BJ (cell line): ENCODE results near the gene ACTA2. TPM values are rescaled to one million over a fixed set of nuclear protein-coding genes. Genes with fewer than 3 reads are reported as not detected.

Source experiments
- CTCF ChIA-PET: fragments of 350-600 bp; formaldehyde crosslinking; extraction: SDS; loops from one replicate; lab custom pipeline; 2021; ENCODE audit warnings: antibody characterized with exemption, inconsistent platforms; lab: Yijun Ruan, JAX
- POLR2A ChIA-PET: fragments of 300-600 bp; sonication (Branson Sonifier 250); formaldehyde crosslinking; extraction: SDS; loops from one replicate; lab custom pipeline; 2021; ENCODE audit warnings: antibody characterized with exemption; lab: Charles Lee
- DNase-seq: peaks from one replicate; pipeline ENCODE4 v3.0.0-alpha.2; 2011; ENCODE audit warnings: low read depth
- H3K27me3 ChIP-seq: 2 replicates; pipeline ENCODE4 v1.6.0; 2011; ENCODE audit warnings: low read length; ENCODE audit not compliant: control insufficient read depth, insufficient read depth
- H3K36me3 ChIP-seq: 2 replicates; pipeline ENCODE4 v1.5.1; 2011; ENCODE audit warnings: low read length; ENCODE audit not compliant: control insufficient read depth, insufficient read depth
- H3K4me3 ChIP-seq: 2 replicates; pipeline ENCODE4 v1.5.1; 2011; ENCODE audit warnings: low read depth, mild to moderate bottlenecking, control low read depth, low read length
- polyA plus RNA-seq: library from polyadenylated mRNA; depleted of rRNA; stranded (reverse); fragments of >200 nt; gene quantifications from 2 replicates; pipeline ENCODE4 v1.2.3, GENCODE V29; 2011
- TF ChIP-seq, protein P1 (sequence below): IDR thresholded peaks from 2 replicates; pipeline ENCODE4 v1.5.1; 2011; ENCODE audit warnings: low read depth, mild to moderate bottlenecking, control low read depth, inconsistent platforms, low read length, moderate library complexity; ENCODE audit not compliant: insufficient read depth

ACTA2 gene
- polyA plus RNA-seq, 1 experiment, result 1,821 TPM

DNA sequence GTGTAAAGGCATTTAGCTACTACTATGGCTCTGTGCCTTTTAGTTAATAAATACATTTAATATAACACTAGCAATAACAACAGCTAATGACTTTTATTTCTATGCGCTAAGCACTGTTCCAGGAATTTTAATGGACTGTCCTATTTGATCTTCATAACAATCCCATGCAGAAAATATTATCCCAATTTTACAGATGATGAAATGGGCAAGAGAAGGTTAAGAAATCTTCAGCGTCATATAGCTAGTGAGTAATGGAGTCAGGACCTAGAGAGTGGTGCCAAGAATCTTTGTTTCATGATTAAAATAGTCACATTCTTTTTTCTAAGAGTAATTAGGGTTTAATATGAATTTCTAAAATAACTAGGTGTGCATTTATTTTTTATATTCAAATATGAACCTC lies 32.4 kb downstream of the ACTA2 start:
- CTCF ChIA-PET, result interaction anchor here (1.2 to 1.9 kb wide), 5 partner anchors 13 to 84 kb away, joined by 3 to 9 read pairs (median 5); partner anchors contain the start of gene FAS
- H3K36me3 ChIP-seq, result 0 out of 2 replicates have a peak, but pooled peaks cover 1% of the 10 kb centered on the region
- H3K4me3 ChIP-seq, result no peak overlapping the region
- H3K27me3 ChIP-seq, result no peaks in the 10 kb centered on the region
- TF ChIP-seq, protein P1, sequence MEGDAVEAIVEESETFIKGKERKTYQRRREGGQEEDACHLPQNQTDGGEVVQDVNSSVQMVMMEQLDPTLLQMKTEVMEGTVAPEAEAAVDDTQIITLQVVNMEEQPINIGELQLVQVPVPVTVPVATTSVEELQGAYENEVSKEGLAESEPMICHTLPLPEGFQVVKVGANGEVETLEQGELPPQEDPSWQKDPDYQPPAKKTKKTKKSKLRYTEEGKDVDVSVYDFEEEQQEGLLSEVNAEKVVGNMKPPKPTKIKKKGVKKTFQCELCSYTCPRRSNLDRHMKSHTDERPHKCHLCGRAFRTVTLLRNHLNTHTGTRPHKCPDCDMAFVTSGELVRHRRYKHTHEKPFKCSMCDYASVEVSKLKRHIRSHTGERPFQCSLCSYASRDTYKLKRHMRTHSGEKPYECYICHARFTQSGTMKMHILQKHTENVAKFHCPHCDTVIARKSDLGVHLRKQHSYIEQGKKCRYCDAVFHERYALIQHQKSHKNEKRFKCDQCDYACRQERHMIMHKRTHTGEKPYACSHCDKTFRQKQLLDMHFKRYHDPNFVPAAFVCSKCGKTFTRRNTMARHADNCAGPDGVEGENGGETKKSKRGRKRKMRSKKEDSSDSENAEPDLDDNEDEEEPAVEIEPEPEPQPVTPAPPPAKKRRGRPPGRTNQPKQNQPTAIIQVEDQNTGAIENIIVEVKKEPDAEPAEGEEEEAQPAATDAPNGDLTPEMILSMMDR, result no peak
- POLR2A ChIA-PET, result no interaction called here
- DNase-seq, result no peak

DNA sequence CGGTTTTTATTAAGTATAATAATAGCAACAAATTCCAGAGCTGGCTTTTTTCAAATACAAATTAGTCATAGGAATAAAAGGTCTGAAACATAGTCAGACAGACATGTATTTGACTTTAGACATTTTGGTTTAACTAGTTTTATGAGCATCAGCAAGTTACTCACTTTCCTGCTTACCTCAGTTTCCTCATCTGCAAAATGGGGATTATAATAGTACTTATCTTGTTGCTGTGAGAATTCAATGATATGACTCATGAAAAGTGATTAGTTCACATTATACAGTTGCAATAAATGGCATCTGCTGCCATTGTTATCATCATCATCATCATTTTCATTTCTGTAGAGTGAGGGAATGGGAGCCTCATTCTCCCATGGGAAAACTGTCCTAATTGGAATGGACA lies 33.5 kb downstream of the ACTA2 start:
- no peaks in the 10 kb centered on the region for H3K27me3 ChIP-seq
- TF ChIP-seq, protein P1, result no peak
- ChIA-PET CTCF (interaction anchor here (0.9 to 2.7 kb wide), 4 partner anchors 14 to 83 kb away, joined by 3 to 8 read pairs (median 4); no protein-coding TSS in a partner anchor), POLR2A (no interaction called here)
- H3K36me3 ChIP-seq, result no peaks in the 10 kb centered on the region
- DNase-seq, result no peak
- no peak overlapping the region for H3K4me3 ChIP-seq

DNA sequence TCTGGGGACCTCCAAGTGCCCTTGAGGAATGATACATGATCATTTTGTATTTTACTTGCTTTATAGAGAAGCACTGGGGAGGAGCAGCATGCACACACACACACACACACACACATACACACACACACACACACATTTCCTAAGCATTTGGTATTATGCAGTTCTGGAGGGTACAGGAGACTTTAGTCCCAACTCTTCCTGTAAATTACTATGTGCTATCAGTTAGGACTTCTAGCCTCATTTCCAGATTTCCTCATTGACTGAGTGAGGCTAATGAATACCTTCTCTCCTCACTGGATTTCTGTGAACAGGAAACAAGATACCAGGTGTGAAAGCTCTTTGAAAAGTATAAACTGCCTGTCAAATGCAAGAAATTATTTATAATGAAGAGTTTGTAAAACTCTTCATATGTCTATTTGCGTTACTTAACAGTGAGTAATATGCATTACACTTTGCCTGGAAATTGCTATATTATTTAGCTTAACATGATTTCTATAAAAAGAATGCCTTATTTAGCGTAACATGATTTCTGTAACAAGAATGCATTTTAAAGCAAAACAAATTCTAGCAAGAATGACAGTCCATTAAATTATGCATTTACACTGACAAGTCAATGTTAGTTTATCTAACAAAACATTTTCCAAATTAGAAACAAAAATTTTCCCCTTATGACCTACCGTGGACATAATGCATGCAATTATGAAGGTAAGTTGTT lies 34.2 kb downstream of the ACTA2 start:
- ChIA-PET POLR2A (no interaction called here), CTCF (interaction anchor here (0.9 to 2.7 kb wide), 3 partner anchors 14 to 82 kb away, joined by 3 to 8 read pairs (median 4); no protein-coding TSS in a partner anchor)
- H3K36me3 ChIP-seq, result no peaks in the 10 kb centered on the region
- DNase-seq, result no peak
- TF ChIP-seq, protein P1, result no peak
- H3K4me3 ChIP-seq, result no peak overlapping the region
- no peaks in the 10 kb centered on the region for H3K27me3 ChIP-seq

DNA sequence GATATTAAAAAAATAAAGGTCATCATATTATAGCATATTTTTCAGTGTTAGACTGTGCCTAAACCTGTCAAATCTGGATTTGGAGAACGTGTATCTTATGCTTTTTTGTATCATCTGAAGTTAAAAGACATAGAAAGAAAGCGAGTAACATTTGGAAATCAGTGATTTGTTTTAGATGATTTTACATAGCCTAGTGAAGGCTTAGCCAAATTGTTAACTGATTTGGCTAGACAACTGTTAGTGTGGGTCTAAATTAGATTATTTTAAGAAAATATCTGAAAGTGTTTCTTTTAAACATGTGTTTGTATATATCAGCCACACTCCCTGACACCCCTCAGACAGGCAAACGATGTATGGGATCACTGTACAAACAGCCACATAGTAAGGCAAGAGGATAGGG lies 35.6 kb downstream of the ACTA2 start:
- TF ChIP-seq, protein P1, result no peak
- DNase-seq, result no peak
- H3K4me3 ChIP-seq, result no peak overlapping the region
- no peaks in the 10 kb centered on the region for H3K36me3 ChIP-seq
- H3K27me3 ChIP-seq, result no peaks in the 10 kb centered on the region
- ChIA-PET POLR2A (no interaction called here), CTCF (interaction anchor here (2.7 kb wide), 1 partner anchor 16 kb away, joined by 8 read pairs; no protein-coding TSS in a partner anchor)

DNA sequence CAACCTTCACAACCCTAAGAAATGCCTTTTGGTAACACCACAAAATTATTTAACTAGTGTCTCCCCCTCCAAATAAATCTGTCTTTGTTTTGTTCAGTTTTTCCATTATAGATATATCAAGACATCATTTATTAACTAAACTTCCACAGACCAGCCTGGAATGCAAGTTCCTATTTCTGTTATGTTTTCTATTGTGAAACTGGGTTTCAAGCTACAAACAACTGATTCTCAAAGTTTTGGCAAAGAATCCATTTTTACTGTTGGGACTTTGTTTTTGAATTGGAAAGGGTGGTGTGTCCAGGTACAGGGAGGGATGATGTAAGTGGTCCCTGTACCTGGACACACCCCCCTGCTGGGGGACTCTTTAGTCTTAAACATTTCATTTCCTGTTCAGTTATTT lies 36.3 kb downstream of the ACTA2 start:
- POLR2A ChIA-PET, result no interaction called here
- Histone ChIP-seq H3K27me3 (no peaks in the 10 kb centered on the region), H3K4me3 (no peak overlapping the region)

More for the DNA sequence above, 36.3 kb downstream of the ACTA2 start:
- TF ChIP-seq, protein P1, result no peak
- DNase-seq, result no peak
- CTCF ChIA-PET, result interaction anchor here (0.6 kb wide), 1 partner anchor 106 kb away, joined by 3 read pairs; no protein-coding TSS in a partner anchor
- no peaks in the 10 kb centered on the region for H3K36me3 ChIP-seq
